ENCODE data around the gene PMM2. TPM values are rescaled to one million over a fixed set of nuclear protein-coding genes. Genes with fewer than 3 reads are reported as not detected.

The PMM2 gene
- total and polyA plus RNA-seq, 2 experiments from 2014 or later: 28.4 to 31.3 TPM

DNA sequence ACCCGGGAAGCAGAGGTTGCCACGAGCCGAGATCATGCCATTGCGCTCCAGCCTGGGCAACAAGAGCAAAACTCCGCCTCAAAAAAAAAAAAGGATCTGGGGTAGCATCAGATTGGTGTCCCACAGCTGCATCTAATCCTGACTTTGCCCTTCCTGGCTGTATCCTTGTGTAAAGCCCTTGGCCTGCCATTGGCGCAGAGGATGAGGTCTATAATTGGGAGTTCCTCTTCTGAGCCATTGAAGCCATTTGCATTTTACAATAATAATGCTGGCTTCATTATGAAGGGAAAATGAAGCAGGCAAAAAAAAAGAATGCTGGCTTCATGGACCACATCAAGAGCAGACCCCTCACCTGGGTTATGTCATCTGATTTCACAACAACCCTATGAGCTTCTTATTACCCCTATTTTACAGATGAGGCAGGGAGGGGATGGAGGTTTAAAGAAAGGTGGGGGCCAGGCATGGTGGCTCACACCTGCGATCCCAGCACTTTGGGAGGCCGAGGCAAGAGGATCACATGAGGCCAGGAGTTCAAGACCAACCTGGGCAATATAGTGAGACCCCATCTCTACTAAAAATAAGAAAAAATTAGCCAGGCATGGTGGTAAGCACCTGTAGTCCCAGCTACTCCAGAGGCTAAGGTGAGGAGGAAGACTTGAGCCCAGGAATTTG, 83.3 kb downstream of the PMM2 start:
- Histone ChIP-seq H3K9me2 (replicated peaks; ENCODE audit: insufficient read depth) (no peaks in the 10 kb centered on the region), H3K27ac (no peak overlapping the region), H3K36me3 (replicated peaks; ENCODE audit: insufficient read depth, low read depth) (no peaks in the 10 kb centered on the region), H3K4me2 (no peak overlapping the region), H3K79me2 (no peaks in the 10 kb centered on the region), H3K27me3 (no peaks in the 10 kb centered on the region), H4K20me1 (ENCODE audit: insufficient read depth, poor library complexity, severe bottlenecking) (no peaks in the 10 kb centered on the region), H3K4me3 (no peak overlapping the region), H2AFZ (no peak overlapping the region), H3K4me1 (ENCODE audit: insufficient read depth) (peaks cover 18% of the 10 kb centered on the region), H3K9me3 (ENCODE audit: low read depth) (no peaks in the 10 kb centered on the region)
- 94% methylated on average over 8 of the region's 8 CpGs for WGBS (ENCODE audit: low lambda C conversion rate, missing lambda C conversion rate)
- no peak for DNase-seq (ENCODE audit: low spot score)
- TF ChIP-seq CTCF (IDR thresholded peaks at IDR 0.05; ENCODE audit: poor library complexity) (no peak), EZH2 (IDR thresholded peaks at IDR 0.05; ENCODE audit: borderline replicate concordance) (no peak), EZH2phosphoT487 (IDR thresholded peaks at IDR 0.05; ENCODE audit: low read depth, severe bottlenecking, unreplicated experiment) (no peak)

GRCh38 chr16:8882041-8882617, 84.5 kb downstream of the PMM2 start, which contains the start of gene LITAFD:
TSS of gene LITAFD (plus strand) at chr16:8882351. CDS start at chr16:8884356, 2,005 bp downstream.
- Histone ChIP-seq H3K36me3 (replicated peaks; ENCODE audit: insufficient read depth, low read depth) (no peaks in the 10 kb centered on the region), H4K20me1 (ENCODE audit: insufficient read depth, poor library complexity, severe bottlenecking) (no peaks in the 10 kb centered on the region), H3K9me2 (replicated peaks; ENCODE audit: insufficient read depth) (no peaks in the 10 kb centered on the region), H3K79me2 (no peaks in the 10 kb centered on the region), H3K4me1 (ENCODE audit: insufficient read depth) (peaks cover 25% of the 10 kb centered on the region), H2AFZ (no peak within 1 kb of the TSS), H3K4me2 (no peak within 1 kb of the TSS), H3K9me3 (ENCODE audit: low read depth) (no peaks in the 10 kb centered on the region), H3K27me3 (no peaks in the 10 kb centered on the region), H3K27ac (peak within 1 kb of the TSS; percentile 69), H3K4me3 (no peak within 1 kb of the TSS)
- 93% methylated on average over 10 of the region's 10 CpGs for WGBS (ENCODE audit: low lambda C conversion rate, missing lambda C conversion rate)
- no peak for DNase-seq (ENCODE audit: low spot score)
- no peak for TF ChIP-seq EZH2phosphoT487 (IDR thresholded peaks at IDR 0.05; ENCODE audit: low read depth, severe bottlenecking, unreplicated experiment)
- TF ChIP-seq CTCF (IDR thresholded peaks at IDR 0.05; ENCODE audit: poor library complexity): no peak
- TF ChIP-seq EZH2 (IDR thresholded peaks at IDR 0.05; ENCODE audit: borderline replicate concordance): no peak

DNA sequence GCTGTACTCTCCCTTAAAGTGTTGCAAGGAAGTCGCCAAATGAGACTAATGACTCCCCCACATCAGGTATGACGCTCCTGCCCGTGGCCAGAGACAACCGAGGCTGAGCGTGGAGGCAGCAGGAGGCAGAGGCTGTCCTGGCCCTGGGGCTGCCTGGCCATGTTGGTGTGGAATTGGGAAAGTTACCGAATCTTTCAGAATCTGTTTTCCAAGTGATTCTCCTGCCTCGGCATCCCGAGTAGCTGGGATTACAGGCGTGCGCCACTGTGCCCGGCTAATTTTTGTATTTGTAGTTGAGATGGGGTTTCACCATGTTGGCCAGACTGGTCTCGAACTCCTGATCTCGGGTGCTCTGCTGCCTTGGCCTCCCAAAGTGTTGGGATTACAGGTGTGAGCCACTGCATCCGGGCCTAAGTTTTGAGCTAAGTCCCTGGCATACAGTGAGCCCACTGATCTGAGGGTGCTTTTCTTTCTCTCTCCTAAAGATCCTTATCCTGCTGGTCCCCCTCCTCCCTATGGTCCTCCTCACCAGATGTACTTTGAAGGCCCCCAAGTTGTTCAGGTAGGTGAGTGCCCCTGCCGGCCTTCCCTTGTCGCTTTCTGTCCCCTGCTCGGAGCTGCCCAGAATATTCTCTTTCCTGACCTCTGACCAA, 85.2 kb downstream of the PMM2 start:
- Histone ChIP-seq H3K9me3 (ENCODE audit: low read depth) (no peaks in the 10 kb centered on the region), H3K36me3 (replicated peaks; ENCODE audit: insufficient read depth, low read depth) (no peaks in the 10 kb centered on the region), H3K4me3 (no peak overlapping the region), H2AFZ (no peak overlapping the region), H3K79me2 (no peaks in the 10 kb centered on the region), H4K20me1 (ENCODE audit: insufficient read depth, poor library complexity, severe bottlenecking) (no peaks in the 10 kb centered on the region), H3K27me3 (no peaks in the 10 kb centered on the region), H3K27ac (no peak overlapping the region), H3K4me1 (ENCODE audit: insufficient read depth) (peaks cover 25% of the 10 kb centered on the region), H3K4me2 (no peak overlapping the region), H3K9me2 (replicated peaks; ENCODE audit: insufficient read depth) (no peaks in the 10 kb centered on the region)
- WGBS (ENCODE audit: low lambda C conversion rate, missing lambda C conversion rate): 92% methylated on average over 17 of the region's 17 CpGs
- DNase-seq (ENCODE audit: low spot score): no peak
- TF ChIP-seq CTCF (IDR thresholded peaks at IDR 0.05; ENCODE audit: poor library complexity) (no peak), EZH2 (IDR thresholded peaks at IDR 0.05; ENCODE audit: borderline replicate concordance) (no peak)

Data from hepatocyte (in vitro differentiated cells).